Osteoblast (primary cell): ENCODE data around the gene RADIL. TPM values are rescaled to one million over a fixed set of nuclear protein-coding genes. Genes with fewer than 3 reads are reported as not detected.
A peak's percentile ranks its signal among the peaks of the same experiment; 100 is the strongest.

Experiments
- DNase-seq: peaks from one replicate; pipeline ENCODE4 v3.0.0; 2011; ENCODE audit warnings: low spot score, mixed read lengths; ENCODE audit not compliant: insufficient read length; ENCODE audit errors: missing footprints
- H2AFZ ChIP-seq: 2 replicates; pipeline ENCODE4 v1.6.0; 2011; ENCODE audit warnings: mild to moderate bottlenecking, low read length
- H3K27ac ChIP-seq: 2 replicates; pipeline ENCODE4 v1.5.1; 2011; ENCODE audit warnings: mild to moderate bottlenecking, low read depth, low read length, moderate library complexity
- H3K27me3 ChIP-seq: 2 replicates; pipeline ENCODE4 v1.6.0; 2012; ENCODE audit warnings: mild to moderate bottlenecking, control low read depth, inconsistent platforms, low read length, moderate library complexity; ENCODE audit not compliant: insufficient read depth
- H3K36me3 ChIP-seq: 2 replicates; pipeline ENCODE4 v1.5.1; 2011; ENCODE audit warnings: mild to moderate bottlenecking, low read length, control low read depth, moderate library complexity; ENCODE audit not compliant: insufficient read depth
- H3K4me1 ChIP-seq: 2 replicates; pipeline ENCODE4 v1.5.1; 2011; ENCODE audit warnings: mild to moderate bottlenecking, low read length, control low read depth, moderate library complexity; ENCODE audit not compliant: insufficient read depth
- H3K4me2 ChIP-seq: 2 replicates; pipeline ENCODE4 v1.6.0; 2011; ENCODE audit warnings: mild to moderate bottlenecking, low read length; ENCODE audit not compliant: insufficient read depth
- H3K4me3 ChIP-seq: fragments of 200-600 bp; sonication (generic); 3 replicates; pipeline ENCODE4 v1.5.1; 2012; ENCODE audit warnings: mild to moderate bottlenecking, low read length, inconsistent platforms; ENCODE audit not compliant: insufficient read depth
- H3K79me2 ChIP-seq: 2 replicates; pipeline ENCODE4 v1.6.0; 2012; ENCODE audit warnings: mild to moderate bottlenecking, low read length, control low read depth, inconsistent platforms; ENCODE audit not compliant: insufficient read depth
- H3K9me3 ChIP-seq: 2 replicates; pipeline ENCODE4 v1.5.1; 2011; ENCODE audit warnings: low read depth, low read length, control low read depth
- H4K20me1 ChIP-seq: 2 replicates; pipeline ENCODE4 v1.6.0; 2012; ENCODE audit warnings: mild to moderate bottlenecking, low read length, control low read depth; ENCODE audit not compliant: insufficient read depth
- total RNA-seq: library from RNA; depleted of rRNA; stranded (reverse); fragments of >200 nt; gene quantifications from 2 replicates; pipeline ENCODE4 v1.2.3, GENCODE V29; 2012
- TF ChIP-seq, protein P1 (sequence below): IDR thresholded peaks from 2 replicates; pipeline ENCODE4 v1.5.1; 2011; ENCODE audit warnings: mild to moderate bottlenecking, low read depth, low read length, moderate library complexity; ENCODE audit errors: extremely low read depth

Gene RADIL
- total RNA-seq, 1 donor: 1.1 TPM

DNA sequence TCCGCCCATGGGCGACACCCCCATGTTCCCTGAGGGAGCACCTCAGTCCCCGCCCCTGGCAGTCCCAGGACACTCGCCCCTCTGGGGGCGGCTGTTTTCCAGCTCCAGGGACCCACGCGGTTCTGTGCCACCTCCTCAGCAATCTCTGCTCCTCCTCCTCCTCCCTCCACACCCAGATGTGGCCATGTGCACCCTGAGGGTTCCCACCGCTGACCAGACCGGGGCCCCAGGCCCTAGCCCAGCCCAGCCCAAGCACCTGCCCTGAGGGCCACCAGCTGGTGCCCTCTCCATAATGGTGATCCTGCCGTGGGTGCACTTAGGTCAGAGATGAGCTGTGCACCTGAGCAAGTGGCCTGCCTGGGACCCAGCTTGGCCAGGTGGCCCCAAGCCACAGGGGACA is 83.0 kb downstream of the RADIL start:
- TF ChIP-seq, protein P1, sequence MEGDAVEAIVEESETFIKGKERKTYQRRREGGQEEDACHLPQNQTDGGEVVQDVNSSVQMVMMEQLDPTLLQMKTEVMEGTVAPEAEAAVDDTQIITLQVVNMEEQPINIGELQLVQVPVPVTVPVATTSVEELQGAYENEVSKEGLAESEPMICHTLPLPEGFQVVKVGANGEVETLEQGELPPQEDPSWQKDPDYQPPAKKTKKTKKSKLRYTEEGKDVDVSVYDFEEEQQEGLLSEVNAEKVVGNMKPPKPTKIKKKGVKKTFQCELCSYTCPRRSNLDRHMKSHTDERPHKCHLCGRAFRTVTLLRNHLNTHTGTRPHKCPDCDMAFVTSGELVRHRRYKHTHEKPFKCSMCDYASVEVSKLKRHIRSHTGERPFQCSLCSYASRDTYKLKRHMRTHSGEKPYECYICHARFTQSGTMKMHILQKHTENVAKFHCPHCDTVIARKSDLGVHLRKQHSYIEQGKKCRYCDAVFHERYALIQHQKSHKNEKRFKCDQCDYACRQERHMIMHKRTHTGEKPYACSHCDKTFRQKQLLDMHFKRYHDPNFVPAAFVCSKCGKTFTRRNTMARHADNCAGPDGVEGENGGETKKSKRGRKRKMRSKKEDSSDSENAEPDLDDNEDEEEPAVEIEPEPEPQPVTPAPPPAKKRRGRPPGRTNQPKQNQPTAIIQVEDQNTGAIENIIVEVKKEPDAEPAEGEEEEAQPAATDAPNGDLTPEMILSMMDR: no peak
- H2AFZ ChIP-seq: no peak overlapping the region
- H3K4me2 ChIP-seq: no peak overlapping the region
- H3K36me3 ChIP-seq: no peaks in the 10 kb centered on the region
- H3K79me2 ChIP-seq: no peaks in the 10 kb centered on the region
- H3K9me3 ChIP-seq: no peaks in the 10 kb centered on the region
- no peak overlapping the region for H3K4me3 ChIP-seq
- no peak overlapping the region for H3K27ac ChIP-seq
- no peaks in the 10 kb centered on the region for H4K20me1 ChIP-seq
- peak; percentile 83 for DNase-seq
- no peaks in the 10 kb centered on the region for H3K27me3 ChIP-seq
- no peaks in the 10 kb centered on the region for H3K4me1 ChIP-seq

DNA sequence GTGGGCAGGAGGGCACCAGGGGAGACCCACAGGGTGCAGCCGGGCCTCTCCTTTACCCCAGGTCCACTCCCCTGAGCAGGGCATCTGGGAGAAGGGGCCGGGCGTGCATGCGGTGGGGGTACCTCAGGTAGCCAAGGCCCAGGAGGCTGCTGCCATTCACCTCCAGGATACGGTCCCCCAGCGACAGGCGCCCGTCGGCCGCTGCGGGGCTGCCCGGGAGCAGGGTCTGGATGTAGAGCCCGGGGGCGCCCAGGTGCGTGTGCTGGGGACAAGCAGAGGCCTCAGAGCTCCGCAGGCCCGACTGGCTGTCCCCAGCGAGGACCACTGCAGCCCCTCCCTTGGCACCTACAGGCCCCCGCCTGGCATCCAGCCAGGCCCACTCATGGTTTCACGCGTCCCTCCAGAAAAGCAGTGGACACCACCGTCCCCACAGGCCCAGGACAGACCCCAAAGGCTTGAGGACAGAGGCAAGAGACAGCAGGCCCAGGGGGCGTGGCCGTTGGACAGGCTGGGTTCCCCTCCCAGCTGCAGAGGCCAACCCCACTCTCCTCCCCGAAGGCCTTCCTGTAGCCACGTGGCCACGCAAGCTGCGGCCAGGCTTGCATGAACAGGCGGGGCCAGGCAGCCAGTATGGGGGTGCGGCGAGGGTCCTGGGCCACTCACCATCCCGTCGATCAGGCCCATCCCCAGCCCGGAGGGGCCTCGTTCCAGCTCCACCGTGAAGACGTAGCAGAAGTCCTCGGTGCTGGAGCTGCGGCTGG is 83.8 kb downstream of the RADIL start:
- peak; percentile 91 for DNase-seq
- H3K4me2 ChIP-seq: no peak overlapping the region
- H4K20me1 ChIP-seq: no peaks in the 10 kb centered on the region
- H3K27me3 ChIP-seq: no peaks in the 10 kb centered on the region
- TF ChIP-seq, protein P1: no peak
- no peaks in the 10 kb centered on the region for H3K79me2 ChIP-seq
- H3K36me3 ChIP-seq: no peaks in the 10 kb centered on the region
- no peak overlapping the region for H3K27ac ChIP-seq
- peaks cover 3% of the 10 kb centered on the region for H3K4me1 ChIP-seq
- H2AFZ ChIP-seq: no peak overlapping the region
- H3K4me3 ChIP-seq: no peak overlapping the region
- no peaks in the 10 kb centered on the region for H3K9me3 ChIP-seq

DNA sequence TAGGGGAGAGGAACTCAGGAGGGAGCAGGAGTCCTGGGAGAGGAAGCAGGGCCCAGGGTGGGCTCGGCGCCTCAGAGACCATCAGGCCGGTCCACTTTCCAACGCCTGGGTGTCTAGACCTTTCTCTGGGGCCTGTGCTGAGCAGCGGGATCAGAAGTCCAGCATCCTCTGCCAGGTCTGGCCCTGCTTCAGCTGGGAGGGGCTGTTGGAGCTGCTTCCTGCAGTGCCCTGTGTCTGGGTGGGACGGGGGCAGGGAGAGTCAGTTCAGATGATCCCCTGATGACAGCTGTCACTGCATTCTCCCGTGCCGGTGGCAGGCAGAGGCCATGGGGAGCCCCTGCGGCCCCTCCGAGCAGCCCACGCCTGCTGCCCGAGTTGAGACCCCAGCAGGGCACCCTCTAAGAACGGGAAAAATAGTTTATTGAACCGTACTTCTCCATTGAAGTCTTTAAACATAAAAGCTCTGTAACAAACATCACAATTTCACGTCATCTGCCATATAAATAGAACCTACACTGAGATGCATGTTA is 84.7 kb downstream of the RADIL start:
- H3K27ac ChIP-seq: no peak overlapping the region
- no peak overlapping the region for H3K4me2 ChIP-seq
- TF ChIP-seq, protein P1: no peak
- no peak overlapping the region for H3K4me3 ChIP-seq
- no peaks in the 10 kb centered on the region for H3K36me3 ChIP-seq
- H4K20me1 ChIP-seq: no peaks in the 10 kb centered on the region
- peaks cover 5% of the 10 kb centered on the region for H3K4me1 ChIP-seq
- peak; percentile 88 for DNase-seq
- no peaks in the 10 kb centered on the region for H3K79me2 ChIP-seq
- no peaks in the 10 kb centered on the region for H3K27me3 ChIP-seq
- H3K9me3 ChIP-seq: no peaks in the 10 kb centered on the region
- H2AFZ ChIP-seq: no peak overlapping the region

DNA sequence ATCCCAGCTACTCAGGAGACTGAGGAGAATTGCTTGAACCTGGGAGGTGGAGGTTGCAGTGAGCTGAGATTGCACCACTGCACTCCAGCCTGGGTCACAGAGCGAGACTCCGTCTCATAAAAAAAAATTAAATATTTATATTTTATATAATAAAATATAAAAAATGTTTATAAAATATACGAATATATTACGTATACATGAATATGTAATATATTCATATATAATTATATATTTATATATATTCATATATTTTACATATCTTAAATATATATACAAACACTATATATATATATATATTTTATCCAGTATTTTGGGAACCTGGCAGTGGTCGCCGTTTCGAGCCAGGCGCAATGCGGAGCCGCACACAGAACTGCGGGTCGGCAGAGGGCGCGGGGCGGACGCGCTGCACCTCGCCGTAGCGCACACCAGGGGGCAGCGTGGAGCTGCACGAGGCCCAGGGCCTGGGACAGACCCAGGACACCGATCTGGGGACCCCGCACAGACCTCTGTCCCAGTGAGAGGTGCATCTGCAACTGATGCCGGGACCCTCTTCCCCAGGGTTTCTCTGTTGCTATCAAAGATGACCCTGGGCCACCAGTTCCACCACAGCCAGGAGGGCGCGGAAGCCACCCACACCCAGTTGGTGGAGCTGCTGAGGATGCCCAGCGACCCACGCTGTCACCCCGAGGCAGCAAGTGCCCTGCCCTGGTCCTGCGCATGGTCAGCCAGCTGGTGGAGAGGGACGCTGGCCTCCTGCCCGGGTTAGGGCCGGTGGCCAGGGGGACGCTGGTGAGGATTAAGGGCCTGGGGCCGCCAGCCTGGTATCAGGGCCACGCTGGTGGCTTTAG is 85.4 kb downstream of the RADIL start:
- Histone ChIP-seq H3K27me3 (no peaks in the 10 kb centered on the region), H2AFZ (no peak overlapping the region), H3K4me1 (peaks cover 5% of the 10 kb centered on the region), H3K4me3 (no peak overlapping the region), H3K36me3 (no peaks in the 10 kb centered on the region), H3K27ac (no peak overlapping the region), H3K79me2 (no peaks in the 10 kb centered on the region), H3K9me3 (no peaks in the 10 kb centered on the region), H4K20me1 (no peaks in the 10 kb centered on the region), H3K4me2 (no peak overlapping the region)
- TF ChIP-seq, protein P1: peak; percentile 78
- peak; percentile 99 for DNase-seq
